ENCODE measurements around the gene DOCK3. TPM values are rescaled to one million over a fixed set of nuclear protein-coding genes. Genes with fewer than 3 reads are reported as not detected.

DOCK3 gene
- total RNA-seq, 1 donor: 0.36 TPM

DNA sequence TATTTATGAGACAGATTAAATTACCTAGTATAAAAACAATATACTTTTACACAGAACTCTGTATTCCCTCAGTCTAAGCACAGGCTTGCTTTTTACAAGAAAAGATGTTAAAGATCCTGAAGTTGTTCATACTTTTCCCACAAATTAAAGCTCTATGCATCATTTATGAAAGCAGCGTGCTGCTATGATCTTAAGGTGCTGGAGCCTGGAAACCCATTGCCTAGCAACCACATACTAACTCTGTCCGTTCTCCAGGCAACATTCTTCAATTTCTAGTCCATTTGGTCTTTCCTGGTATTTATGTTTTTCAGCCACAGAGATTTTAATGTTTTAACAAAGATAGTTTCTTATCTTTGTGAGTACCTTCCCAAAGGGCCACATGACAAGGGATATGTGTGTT, 312.0 kb downstream of the DOCK3 start:
- no peaks in the 10 kb centered on the region for H3K4me1 ChIP-seq (ENCODE audit: insufficient read depth, low read length)
- H3K4me3 ChIP-seq (ENCODE audit: insufficient read depth, low read length): no peak overlapping the region
- no peak overlapping the region for H3K27ac ChIP-seq (ENCODE audit: low read depth, low read length)
- DNase-seq (ENCODE audit: insufficient read length, low spot score, missing footprints): no peak
- no peak overlapping the region for H3K4me2 ChIP-seq (ENCODE audit: insufficient read depth, low read length)
- no peaks in the 10 kb centered on the region for H3K9me3 ChIP-seq (ENCODE audit: low read depth, low read length)
- no peak overlapping the region for H2AFZ ChIP-seq (ENCODE audit: low read length)
- H3K36me3 ChIP-seq (ENCODE audit: insufficient read depth, low read length): no peaks in the 10 kb centered on the region
- H3K79me2 ChIP-seq (ENCODE audit: insufficient read depth, low read length): no peaks in the 10 kb centered on the region
- TF ChIP-seq, protein P1, sequence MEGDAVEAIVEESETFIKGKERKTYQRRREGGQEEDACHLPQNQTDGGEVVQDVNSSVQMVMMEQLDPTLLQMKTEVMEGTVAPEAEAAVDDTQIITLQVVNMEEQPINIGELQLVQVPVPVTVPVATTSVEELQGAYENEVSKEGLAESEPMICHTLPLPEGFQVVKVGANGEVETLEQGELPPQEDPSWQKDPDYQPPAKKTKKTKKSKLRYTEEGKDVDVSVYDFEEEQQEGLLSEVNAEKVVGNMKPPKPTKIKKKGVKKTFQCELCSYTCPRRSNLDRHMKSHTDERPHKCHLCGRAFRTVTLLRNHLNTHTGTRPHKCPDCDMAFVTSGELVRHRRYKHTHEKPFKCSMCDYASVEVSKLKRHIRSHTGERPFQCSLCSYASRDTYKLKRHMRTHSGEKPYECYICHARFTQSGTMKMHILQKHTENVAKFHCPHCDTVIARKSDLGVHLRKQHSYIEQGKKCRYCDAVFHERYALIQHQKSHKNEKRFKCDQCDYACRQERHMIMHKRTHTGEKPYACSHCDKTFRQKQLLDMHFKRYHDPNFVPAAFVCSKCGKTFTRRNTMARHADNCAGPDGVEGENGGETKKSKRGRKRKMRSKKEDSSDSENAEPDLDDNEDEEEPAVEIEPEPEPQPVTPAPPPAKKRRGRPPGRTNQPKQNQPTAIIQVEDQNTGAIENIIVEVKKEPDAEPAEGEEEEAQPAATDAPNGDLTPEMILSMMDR (IDR thresholded peaks at IDR 0.05; ENCODE audit: extremely low read depth, low read depth, low read length): no peak
- H4K20me1 ChIP-seq (ENCODE audit: insufficient read depth, low read length): no peaks in the 10 kb centered on the region
- H3K27me3 ChIP-seq (ENCODE audit: insufficient read depth, low read length): no peaks in the 10 kb centered on the region

DNA sequence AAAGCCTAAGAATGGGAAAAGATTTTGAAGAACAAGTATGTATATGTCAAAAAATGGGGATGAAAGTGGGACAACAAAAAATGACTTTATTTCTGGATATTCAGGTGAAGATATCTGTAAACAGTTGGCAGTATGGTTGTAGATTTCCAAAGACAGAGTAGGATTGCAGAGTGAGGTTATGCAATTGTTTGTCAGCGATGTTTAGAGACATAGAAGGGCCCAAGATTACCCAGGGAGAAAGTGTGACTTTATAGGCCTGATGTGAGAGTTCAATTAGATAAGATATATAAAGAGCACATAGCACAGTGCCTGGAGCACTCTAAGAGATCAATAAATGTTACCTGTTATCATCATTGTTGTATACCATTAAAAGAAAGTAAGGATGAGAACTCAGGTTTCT, 319.8 kb downstream of the DOCK3 start:
- no peak overlapping the region for H2AFZ ChIP-seq (ENCODE audit: low read length)
- H4K20me1 ChIP-seq (ENCODE audit: insufficient read depth, low read length): no peaks in the 10 kb centered on the region
- no peak overlapping the region for H3K27ac ChIP-seq (ENCODE audit: low read depth, low read length)
- no peaks in the 10 kb centered on the region for H3K4me1 ChIP-seq (ENCODE audit: insufficient read depth, low read length)
- no peaks in the 10 kb centered on the region for H3K79me2 ChIP-seq (ENCODE audit: insufficient read depth, low read length)
- H3K4me3 ChIP-seq (ENCODE audit: insufficient read depth, low read length): no peak overlapping the region
- no peaks in the 10 kb centered on the region for H3K36me3 ChIP-seq (ENCODE audit: insufficient read depth, low read length)
- no peaks in the 10 kb centered on the region for H3K27me3 ChIP-seq (ENCODE audit: insufficient read depth, low read length)
- DNase-seq (ENCODE audit: insufficient read length, low spot score, missing footprints): no peak
- no peaks in the 10 kb centered on the region for H3K9me3 ChIP-seq (ENCODE audit: low read depth, low read length)
- no peak overlapping the region for H3K4me2 ChIP-seq (ENCODE audit: insufficient read depth, low read length)
- TF ChIP-seq, protein P1 (IDR thresholded peaks at IDR 0.05; ENCODE audit: extremely low read depth, low read depth, low read length): no peak

DNA sequence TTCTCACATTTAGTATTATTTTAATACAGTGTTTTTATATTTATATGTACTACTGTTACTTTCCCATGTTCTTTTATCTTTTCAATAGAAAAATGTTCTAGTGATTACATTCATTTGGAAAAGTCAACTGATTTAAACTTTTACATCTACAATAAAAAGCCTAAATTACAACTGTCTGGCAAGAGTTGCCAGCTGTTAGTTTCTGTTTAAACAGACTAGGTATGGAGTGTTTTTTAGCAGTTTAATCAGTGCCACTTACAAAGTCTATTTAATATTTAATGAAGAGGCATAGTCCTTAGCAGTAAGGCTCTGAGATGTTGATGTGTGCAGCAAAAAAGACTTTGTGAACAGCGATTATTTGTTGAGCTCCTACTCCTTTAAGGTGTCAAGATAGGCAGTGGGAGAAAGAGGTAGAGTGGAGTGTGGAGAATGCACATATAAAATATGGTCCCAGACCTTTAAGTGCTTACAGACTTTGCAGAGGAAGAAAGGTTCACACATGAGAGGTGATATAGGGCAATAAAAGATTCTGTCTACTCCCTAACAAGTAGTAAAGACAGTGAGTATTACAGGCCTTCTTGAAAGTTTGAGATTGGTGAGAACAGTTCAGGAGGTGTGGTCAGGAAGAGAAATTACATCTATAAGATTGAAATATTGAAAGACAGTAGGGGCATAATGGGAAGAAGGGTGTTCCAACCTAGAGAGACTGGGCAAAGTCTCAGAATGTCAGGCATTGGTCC, 320.5 kb downstream of the DOCK3 start:
- TF ChIP-seq, protein P1 (IDR thresholded peaks at IDR 0.05; ENCODE audit: extremely low read depth, low read depth, low read length): no peak
- no peaks in the 10 kb centered on the region for H3K9me3 ChIP-seq (ENCODE audit: low read depth, low read length)
- no peaks in the 10 kb centered on the region for H4K20me1 ChIP-seq (ENCODE audit: insufficient read depth, low read length)
- no peak overlapping the region for H2AFZ ChIP-seq (ENCODE audit: low read length)
- DNase-seq (ENCODE audit: insufficient read length, low spot score, missing footprints): no peak
- no peak overlapping the region for H3K4me2 ChIP-seq (ENCODE audit: insufficient read depth, low read length)
- no peak overlapping the region for H3K27ac ChIP-seq (ENCODE audit: low read depth, low read length)
- no peaks in the 10 kb centered on the region for H3K27me3 ChIP-seq (ENCODE audit: insufficient read depth, low read length)
- no peaks in the 10 kb centered on the region for H3K4me1 ChIP-seq (ENCODE audit: insufficient read depth, low read length)
- H3K36me3 ChIP-seq (ENCODE audit: insufficient read depth, low read length): no peaks in the 10 kb centered on the region
- no peaks in the 10 kb centered on the region for H3K79me2 ChIP-seq (ENCODE audit: insufficient read depth, low read length)
- no peak overlapping the region for H3K4me3 ChIP-seq (ENCODE audit: insufficient read depth, low read length)

DNA sequence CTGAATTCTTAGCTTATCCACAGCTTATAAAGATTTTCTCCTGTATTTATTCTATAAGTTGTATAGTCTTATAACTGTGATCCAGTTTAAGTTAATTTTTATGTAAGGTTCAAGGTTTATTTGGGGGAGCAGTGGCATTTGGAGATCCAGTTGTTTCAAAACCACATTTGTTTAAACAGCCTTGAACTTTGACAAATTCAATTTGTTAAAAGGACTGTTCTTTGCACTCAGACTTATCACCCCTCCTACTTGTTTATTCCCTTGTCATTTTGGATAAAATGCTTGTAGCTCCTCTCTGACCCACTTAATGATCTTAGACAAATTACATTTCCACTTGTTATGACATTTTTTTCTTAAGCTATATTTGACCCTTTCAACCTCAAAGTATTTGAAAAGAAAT, 327.8 kb downstream of the DOCK3 start:
- no peaks in the 10 kb centered on the region for H3K9me3 ChIP-seq (ENCODE audit: low read depth, low read length)
- no peaks in the 10 kb centered on the region for H3K27me3 ChIP-seq (ENCODE audit: insufficient read depth, low read length)
- no peak overlapping the region for H2AFZ ChIP-seq (ENCODE audit: low read length)
- H4K20me1 ChIP-seq (ENCODE audit: insufficient read depth, low read length): no peaks in the 10 kb centered on the region
- H3K79me2 ChIP-seq (ENCODE audit: insufficient read depth, low read length): no peaks in the 10 kb centered on the region
- DNase-seq (ENCODE audit: insufficient read length, low spot score, missing footprints): no peak
- no peak overlapping the region for H3K4me3 ChIP-seq (ENCODE audit: insufficient read depth, low read length)
- no peak overlapping the region for H3K27ac ChIP-seq (ENCODE audit: low read depth, low read length)
- H3K4me1 ChIP-seq (ENCODE audit: insufficient read depth, low read length): no peaks in the 10 kb centered on the region
- TF ChIP-seq, protein P1 (IDR thresholded peaks at IDR 0.05; ENCODE audit: extremely low read depth, low read depth, low read length): no peak
- no peaks in the 10 kb centered on the region for H3K36me3 ChIP-seq (ENCODE audit: insufficient read depth, low read length)
- H3K4me2 ChIP-seq (ENCODE audit: insufficient read depth, low read length): no peak overlapping the region

Data from osteoblast (primary cell).